ENCODE data around the gene PRKN.

DNA sequence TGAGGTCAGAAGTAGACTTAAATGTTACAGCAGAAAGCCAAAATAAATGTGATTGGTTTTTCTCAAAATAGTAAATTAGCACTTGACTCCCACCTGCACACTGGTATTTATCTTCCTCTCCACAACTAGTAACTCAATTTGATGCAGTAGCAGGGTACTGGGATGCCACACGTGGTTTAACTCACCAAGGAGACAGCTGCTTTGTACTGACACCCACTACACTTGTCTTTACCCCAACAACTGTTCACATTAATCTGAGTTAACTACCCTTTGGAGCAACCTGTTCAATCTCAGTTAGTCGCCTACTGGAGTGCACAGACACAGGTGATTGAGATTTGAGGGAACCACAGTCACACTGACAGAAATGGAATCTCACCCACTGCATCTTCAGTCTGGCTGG lies 242.1 kb downstream of the PRKN start:
- TF ChIP-seq EZH2 (IDR thresholded peaks at IDR 0.05; ENCODE audit: borderline replicate concordance, low read depth, low read length, severe bottlenecking), result no peak
- TF ChIP-seq CTCF (IDR thresholded peaks at IDR 0.05; ENCODE audit: borderline replicate concordance, extremely low read depth, low read length, poor library complexity, severe bottlenecking), result no peak

Data from DND-41 (cell line).